ENCODE measurements around the gene PARD3B. TPM values are rescaled to one million over a fixed set of nuclear protein-coding genes. Genes with fewer than 3 reads are reported as not detected.

Gene PARD3B
- total and polyA plus RNA-seq, 8 donors = 18.5 to 24.6 (median 21.1) TPM

- Histone ChIP-seq H3K27ac (no peak overlapping the region), H3K9me3 (peaks cover 0 to 2% of the 10 kb centered on the region in 2 donors), H3K27me3 (no peaks in the 10 kb centered on the region), H3K36me3 (no peaks in the 10 kb centered on the region), H3K4me1 (no peaks in the 10 kb centered on the region), H3K4me3 (no peak overlapping the region)
- intact Hi-C loops (cut with DNase I) = no loop called here
- no peak for DNase-seq
- no peak for ATAC-seq
- TF ChIP-seq, protein P1, sequence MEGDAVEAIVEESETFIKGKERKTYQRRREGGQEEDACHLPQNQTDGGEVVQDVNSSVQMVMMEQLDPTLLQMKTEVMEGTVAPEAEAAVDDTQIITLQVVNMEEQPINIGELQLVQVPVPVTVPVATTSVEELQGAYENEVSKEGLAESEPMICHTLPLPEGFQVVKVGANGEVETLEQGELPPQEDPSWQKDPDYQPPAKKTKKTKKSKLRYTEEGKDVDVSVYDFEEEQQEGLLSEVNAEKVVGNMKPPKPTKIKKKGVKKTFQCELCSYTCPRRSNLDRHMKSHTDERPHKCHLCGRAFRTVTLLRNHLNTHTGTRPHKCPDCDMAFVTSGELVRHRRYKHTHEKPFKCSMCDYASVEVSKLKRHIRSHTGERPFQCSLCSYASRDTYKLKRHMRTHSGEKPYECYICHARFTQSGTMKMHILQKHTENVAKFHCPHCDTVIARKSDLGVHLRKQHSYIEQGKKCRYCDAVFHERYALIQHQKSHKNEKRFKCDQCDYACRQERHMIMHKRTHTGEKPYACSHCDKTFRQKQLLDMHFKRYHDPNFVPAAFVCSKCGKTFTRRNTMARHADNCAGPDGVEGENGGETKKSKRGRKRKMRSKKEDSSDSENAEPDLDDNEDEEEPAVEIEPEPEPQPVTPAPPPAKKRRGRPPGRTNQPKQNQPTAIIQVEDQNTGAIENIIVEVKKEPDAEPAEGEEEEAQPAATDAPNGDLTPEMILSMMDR (IDR thresholded peaks at IDR 0.05) = no peak
Observed at GRCh38 chr2:205570648-205571047, 1025.4 kb downstream of the PARD3B start.

- no peak for DNase-seq
- ATAC-seq = no peak
- Histone ChIP-seq H3K27ac (no peak overlapping the region), H3K27me3 (no peaks in the 10 kb centered on the region), H3K4me3 (no peak overlapping the region), H3K36me3 (no peaks in the 10 kb centered on the region), H3K4me1 (no peaks in the 10 kb centered on the region), H3K9me3 (peaks cover 0 to 6% of the 10 kb centered on the region in 2 donors)
- intact Hi-C loops (cut with DNase I) = no loop called here
- TF ChIP-seq, protein P1 (IDR thresholded peaks at IDR 0.05) = no peak
Observed at GRCh38 chr2:205571360-205571959, 1026.2 kb downstream of the PARD3B start.

GRCh38 chr2:205574001-205574400 is 1028.7 kb downstream of the PARD3B start:
- intact Hi-C loops (cut with DNase I) = no loop called here
- no peaks in the 10 kb centered on the region for H3K36me3 ChIP-seq
- ATAC-seq = no peak
- H3K4me1 ChIP-seq = no peaks in the 10 kb centered on the region
- no peak for DNase-seq
- no peaks in the 10 kb centered on the region for H3K27me3 ChIP-seq
- no peak overlapping the region for H3K4me3 ChIP-seq
- TF ChIP-seq, protein P1 (IDR thresholded peaks at IDR 0.05) = no peak
- no peak overlapping the region for H3K27ac ChIP-seq
- peaks cover 0 to 8% of the 10 kb centered on the region in 2 donors for H3K9me3 ChIP-seq

DNA sequence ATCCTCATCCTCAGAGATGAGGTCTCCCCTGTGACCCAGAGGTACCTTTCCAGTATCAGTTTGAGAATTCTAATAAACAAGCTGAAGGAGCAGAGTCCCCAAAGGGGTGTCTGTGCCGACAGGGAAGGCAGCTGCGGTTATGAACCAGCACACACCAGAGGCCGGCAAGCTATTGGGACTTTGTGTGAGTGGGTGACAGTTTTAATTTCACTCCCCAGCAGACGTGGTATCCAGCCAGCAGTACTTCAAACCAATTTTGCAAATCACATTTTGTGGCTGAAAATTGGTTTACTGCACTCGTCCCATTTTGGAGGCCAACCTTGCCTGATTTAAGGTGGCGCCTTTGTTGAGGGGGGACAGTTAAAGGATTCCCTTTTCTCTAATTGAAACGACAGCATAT is 1034.1 kb downstream of the PARD3B start:
- intact Hi-C loops (cut with DNase I) = no loop called here
- ATAC-seq (no peak), DNase-seq (no peak)
- no peaks in the 10 kb centered on the region for H3K27me3 ChIP-seq
- H3K36me3 ChIP-seq = no peaks in the 10 kb centered on the region
- H3K4me3 ChIP-seq = no peak overlapping the region
- H3K27ac ChIP-seq = no peak overlapping the region
- no peaks in the 10 kb centered on the region for H3K4me1 ChIP-seq
- TF ChIP-seq, protein P1 (IDR thresholded peaks at IDR 0.05) = no peak
- peaks cover 0 to 8% of the 10 kb centered on the region in 2 donors for H3K9me3 ChIP-seq

- Histone ChIP-seq H3K4me1 (no peaks in the 10 kb centered on the region), H3K27ac (no peak overlapping the region), H3K36me3 (no peaks in the 10 kb centered on the region), H3K27me3 (no peaks in the 10 kb centered on the region), H3K4me3 (no peak overlapping the region), H3K9me3 (peaks cover 0 to 8% of the 10 kb centered on the region in 2 donors)
- TF ChIP-seq, protein P1 (IDR thresholded peaks at IDR 0.05) = no peak
- DNase-seq (no peak), ATAC-seq (no peak)
- intact Hi-C loops (cut with DNase I) = no loop called here
Observed at GRCh38 chr2:205580212-205580987, 1035.1 kb downstream of the PARD3B start.
